ENCODE results near the gene CRELD2.

The CRELD2 gene

GRCh38 chr22:49973018-49973961, 54.9 kb downstream of the CRELD2 start:
- Histone ChIP-seq H3K4me1 (ENCODE audit: control insufficient read depth in 5 of 5, insufficient read depth in 5 of 5, low read length in 5 of 5) (peaks cover 3 to 51% (median 31%) of the 10 kb centered on the region in 5 donors), H3K27ac (ENCODE audit: low read depth, low read length) (no peak overlapping the region), H3K27me3 (ENCODE audit: control insufficient read depth in 5 of 5, insufficient read depth in 4 of 5, low read length in 5 of 5) (no peaks in the 10 kb centered on the region), H3K4me3 (ENCODE audit: low read depth in 1 of 5, low read length in 5 of 5) (no peak overlapping the region), H3K36me3 (ENCODE audit: control insufficient read depth in 5 of 5, insufficient read depth in 5 of 5, low read length in 5 of 5) (no peaks in the 10 kb centered on the region), H3K9ac (ENCODE audit: low read length in 5 of 5) (no peak overlapping the region), H3K9me3 (ENCODE audit: control insufficient read depth in 5 of 5, low read length in 5 of 5) (no peaks in the 10 kb centered on the region)

- Histone ChIP-seq H3K27me3 (ENCODE audit: control insufficient read depth in 5 of 5, insufficient read depth in 4 of 5, low read length in 5 of 5) (no peaks in the 10 kb centered on the region), H3K4me1 (ENCODE audit: control insufficient read depth in 5 of 5, insufficient read depth in 5 of 5, low read length in 5 of 5) (peaks cover 0 to 27% (median 17%) of the 10 kb centered on the region in 5 donors), H3K27ac (ENCODE audit: low read depth, low read length) (peak overlapping the region; percentile 48), H3K36me3 (ENCODE audit: control insufficient read depth in 5 of 5, insufficient read depth in 5 of 5, low read length in 5 of 5) (no peaks in the 10 kb centered on the region), H3K9ac (ENCODE audit: low read length in 5 of 5) (no peak overlapping the region), H3K4me3 (ENCODE audit: low read depth in 1 of 5, low read length in 5 of 5) (no peak overlapping the region), H3K9me3 (ENCODE audit: control insufficient read depth in 5 of 5, low read length in 5 of 5) (peaks cover 0 to 6% (median 0%) of the 10 kb centered on the region in 5 donors)
These were observed 57.3 kb downstream of the CRELD2 start for GRCh38 chr22:49975543-49976389.

GRCh38 chr22:49976439-49977175, 58.2 kb downstream of the CRELD2 start:
- no peaks in the 10 kb centered on the region for H3K27me3 ChIP-seq (ENCODE audit: control insufficient read depth in 5 of 5, insufficient read depth in 4 of 5, low read length in 5 of 5)
- H3K9me3 ChIP-seq (ENCODE audit: control insufficient read depth in 5 of 5, low read length in 5 of 5), result peaks cover 0 to 6% (median 0%) of the 10 kb centered on the region in 5 donors
- H3K4me3 ChIP-seq (ENCODE audit: low read depth in 1 of 5, low read length in 5 of 5), result no peak overlapping the region
- H3K36me3 ChIP-seq (ENCODE audit: control insufficient read depth in 5 of 5, insufficient read depth in 5 of 5, low read length in 5 of 5), result no peaks in the 10 kb centered on the region
- H3K27ac ChIP-seq (ENCODE audit: low read depth, low read length), result peak overlapping the region; percentile 48
- peaks cover 0 to 19% (median 11%) of the 10 kb centered on the region in 5 donors for H3K4me1 ChIP-seq (ENCODE audit: control insufficient read depth in 5 of 5, insufficient read depth in 5 of 5, low read length in 5 of 5)
- H3K9ac ChIP-seq (ENCODE audit: low read length in 5 of 5), result no peak overlapping the region

Data from subcutaneous abdominal adipose tissue (tissue), 5 donors.